Liver (tissue), 9 donors: Measurements from ENCODE around the gene MAPK8IP2. TPM values are rescaled to one million over a fixed set of nuclear protein-coding genes. Genes with fewer than 3 reads are reported as not detected.
A peak's percentile ranks its signal among the peaks of the same experiment; 100 is the strongest.

Experiments
- DNase-seq: peaks from one replicate; pipeline ENCODE4 v3.0.0-alpha.2; 2017; ENCODE audit warnings: low spot score
- H3K27ac ChIP-seq, 2 donors: one replicate each; pipeline ENCODE4 v1.7.0; 2013; ENCODE audit warnings: inconsistent platforms in 2 of 2, low read length in 2 of 2, control low read depth in 1 of 2, low read depth in 1 of 2, mild to moderate bottlenecking in 1 of 2
- H3K27me3 ChIP-seq, 4 donors: one replicate each; pipeline versions ENCODE4 v1.6.1 to v1.7.0; 2013; ENCODE audit warnings: low read length in 3 of 4, inconsistent platforms in 1 of 4, mild to moderate bottlenecking in 1 of 4, moderate library complexity in 1 of 4; ENCODE audit not compliant: control insufficient read depth in 4 of 4, insufficient read depth in 4 of 4
- H3K36me3 ChIP-seq, 4 donors: one replicate each; pipeline versions ENCODE4 v1.6.1 to v1.7.0; 2013; ENCODE audit warnings: low read length in 3 of 4, mild to moderate bottlenecking in 3 of 4, low read depth in 1 of 4, moderate library complexity in 1 of 4; ENCODE audit not compliant: control insufficient read depth in 4 of 4, insufficient read depth in 3 of 4
- H3K4me1 ChIP-seq, 4 donors: one replicate each; pipeline versions ENCODE4 v1.6.1 to v1.7.0; 2013; ENCODE audit warnings: low read length in 3 of 4, mild to moderate bottlenecking in 3 of 4, moderate library complexity in 1 of 4; ENCODE audit not compliant: control insufficient read depth in 4 of 4, insufficient read depth in 4 of 4
- H3K4me3 ChIP-seq, 3 donors: one replicate each; pipeline versions ENCODE4 v1.6.1 to v1.7.0; 2013; ENCODE audit warnings: low read length in 3 of 3, control low read depth in 1 of 3, low read depth in 1 of 3, mild to moderate bottlenecking in 1 of 3
- H3K9ac ChIP-seq, 2 donors: one replicate each; pipeline ENCODE4 v1.7.0; 2013; ENCODE audit warnings: low read length in 2 of 2, mild to moderate bottlenecking in 2 of 2, moderate library complexity in 2 of 2, control low read depth in 1 of 2, low read depth in 1 of 2
- H3K9me3 ChIP-seq, 4 donors: one replicate each; pipeline versions ENCODE4 v1.6.1 to v1.7.0; 2013; ENCODE audit warnings: low read length in 3 of 4; ENCODE audit not compliant: control insufficient read depth in 4 of 4
- EGR1 ChIP-seq, 2 donors: IDR thresholded peaks; 2 replicates each; pipeline ENCODE4 v1.6.1; 2016 to 2018; ENCODE audit warnings: antibody characterized with exemption in 2 of 2, low read depth in 2 of 2
- FOXA1 ChIP-seq: IDR thresholded peaks from 2 replicates; pipeline ENCODE4 v1.6.1; 2016; ENCODE audit warnings: antibody characterized with exemption
- GABPA ChIP-seq, 2 donors: IDR thresholded peaks in 1 of 2; conservative IDR thresholded peaks in 1 of 2; 2 replicates each; pipeline ENCODE4 v1.6.1; 2016; ENCODE audit warnings: antibody characterized with exemption in 2 of 2, mild to moderate bottlenecking in 1 of 2, moderate library complexity in 1 of 2
- HNF4A ChIP-seq, 2 donors: conservative IDR thresholded peaks; 2 replicates each; pipeline ENCODE4 v1.6.1; 2016; ENCODE audit warnings: antibody characterized with exemption in 2 of 2, mild to moderate bottlenecking in 2 of 2
- HNF4G ChIP-seq: IDR thresholded peaks from 2 replicates; pipeline ENCODE4 v1.6.1; 2016; ENCODE audit warnings: antibody characterized with exemption
- JUND ChIP-seq, 2 donors: IDR thresholded peaks; 2 replicates each; pipeline ENCODE4 v1.6.1; 2016; ENCODE audit warnings: antibody characterized with exemption in 2 of 2
- NR2F2 ChIP-seq: IDR thresholded peaks from 2 replicates; pipeline ENCODE4 v1.6.1; 2016; ENCODE audit warnings: antibody characterized with exemption
- RAD21 ChIP-seq, 2 donors: IDR thresholded peaks; 2 replicates each; pipeline ENCODE4 v1.6.1; 2016; ENCODE audit warnings: antibody characterized with exemption in 2 of 2, mild to moderate bottlenecking in 2 of 2
- RXRA ChIP-seq, 2 donors: IDR thresholded peaks; 2 replicates each; pipeline ENCODE4 v1.6.1; 2017 to 2018; ENCODE audit warnings: antibody characterized with exemption in 2 of 2, mild to moderate bottlenecking in 1 of 2
- SP1 ChIP-seq: IDR thresholded peaks from 2 replicates; pipeline ENCODE4 v1.6.1; 2018; ENCODE audit warnings: antibody characterized with exemption, mild to moderate bottlenecking
- TAF1 ChIP-seq: conservative IDR thresholded peaks from 2 replicates; pipeline ENCODE4 v1.6.1; 2016; ENCODE audit warnings: antibody characterized with exemption, mild to moderate bottlenecking
- YY1 ChIP-seq: IDR thresholded peaks from 2 replicates; pipeline ENCODE4 v1.6.1; 2016; ENCODE audit warnings: antibody characterized with exemption, mild to moderate bottlenecking
- WGBS: extraction: QIAGEN DNeasy Blood & Tissue Kit; methylation state at CpG from one replicate; pipeline ENCODE4 v1.1.7; 2013; 5-methylcytosine and 5-hydroxymethylcytosine counted together
- polyA plus RNA-seq, 2 donors: library from polyadenylated mRNA; stranded (reverse) in 1 of 2; unstranded in 1 of 2; fragments of 200-250 nt in 1 of 2; fragments of >200 nt in 1 of 2; fragmentation: Nextera tagmentation in 1 of 2; extraction: Ambion mirVana in 1 of 2; gene quantifications; one replicate each; pipeline versions ENCODE4 v1.2.1 to v1.2.3, GENCODE V29; 2013 to 2015
- total RNA-seq, 2 donors: library from RNA; depleted of rRNA; stranded (reverse); fragments of >200 nt; gene quantifications; one replicate each; pipeline ENCODE4 v1.2.3, GENCODE V29; 2014
- TF ChIP-seq, protein P1 (sequence below): IDR thresholded peaks from 2 replicates; pipeline ENCODE4 v1.6.1; 2016; ENCODE audit warnings: antibody characterized with exemption
- TF ChIP-seq, protein P2 (sequence below): IDR thresholded peaks from 2 replicates; pipeline ENCODE4 v1.6.1; 2016; ENCODE audit warnings: antibody characterized with exemption
- TF ChIP-seq, protein P3 (sequence below): IDR thresholded peaks from 2 replicates; pipeline ENCODE4 v1.6.1; 2016; ENCODE audit warnings: antibody characterized with exemption, mild to moderate bottlenecking
- TF ChIP-seq, protein P4 (sequence below): fragments of 150-350 bp; IDR thresholded peaks from 2 replicates; pipeline ENCODE4 v1.5.1; 2017; ENCODE audit warnings: improper control_type of control experiment, low read depth, low read length; ENCODE audit not compliant: missing input control
- TF ChIP-seq, protein P5 (sequence below): IDR thresholded peaks from 2 replicates; pipeline ENCODE4 v1.6.1; 2016; ENCODE audit warnings: antibody characterized with exemption
- donor health status: healthy.
- donor health status: healthy.
- donor health status: healthy.
- donor health status: healthy.
- donor health status: healthy.

MAPK8IP2 gene
- total and polyA plus RNA-seq, 4 donors, result 0.04 to 0.37 (median 0.13) TPM

DNA sequence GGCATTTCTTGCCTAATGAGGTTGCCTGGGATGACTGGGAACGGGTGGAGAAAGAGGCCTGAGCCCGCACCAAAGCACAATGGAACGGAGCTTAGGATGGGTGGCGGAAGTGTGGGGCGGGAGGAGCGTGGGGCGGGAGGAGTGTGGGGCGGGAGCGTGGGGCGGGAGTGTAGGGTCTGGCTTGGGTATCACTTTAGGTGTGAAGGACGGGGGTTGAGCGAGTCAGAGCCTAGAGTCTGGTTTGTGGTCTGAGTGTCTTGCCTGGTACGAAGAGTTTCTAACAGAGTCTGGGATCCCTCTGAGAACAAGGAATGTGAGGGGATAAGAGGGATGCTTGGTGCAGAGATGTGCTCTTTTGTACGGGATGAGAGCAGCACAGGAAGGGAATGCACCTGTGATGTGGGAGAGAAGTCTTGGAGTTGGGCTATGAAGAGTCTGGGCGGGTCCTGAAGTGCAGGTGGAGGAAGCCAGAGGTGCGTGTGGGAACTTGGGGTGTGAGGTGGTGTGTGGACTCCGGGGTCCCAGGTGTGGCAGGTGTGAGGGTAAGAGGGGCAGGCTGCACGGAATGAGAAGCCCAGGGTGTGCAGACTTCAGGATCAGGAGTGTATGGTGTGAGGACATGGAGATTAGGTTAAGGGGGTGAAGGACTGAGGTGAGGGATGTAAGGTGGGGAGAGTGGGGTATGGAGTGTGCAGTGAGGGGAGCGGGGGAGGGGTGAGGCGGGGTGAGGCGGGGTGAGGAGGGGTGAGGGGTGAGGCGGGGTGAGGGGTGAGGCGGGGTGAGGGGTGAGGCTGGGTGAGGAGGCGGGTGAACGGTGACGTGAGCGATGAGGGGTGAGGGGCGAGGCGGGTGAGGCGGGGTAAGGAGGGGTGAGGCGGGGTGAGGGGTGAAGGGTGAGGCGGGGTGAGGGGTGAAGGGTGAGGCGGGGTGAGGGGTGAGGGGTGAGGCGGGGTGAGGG is 38.9 kb upstream of the MAPK8IP2 start:
- no peaks in the 10 kb centered on the region for H3K36me3 ChIP-seq
- peaks cover 0 to 8% (median 4%) of the 10 kb centered on the region in 4 donors for H3K4me1 ChIP-seq
- H3K9me3 ChIP-seq, result no peaks in the 10 kb centered on the region
- TF ChIP-seq JUND (IDR thresholded peaks at IDR 0.05), result no peak
- no peak for TF ChIP-seq HNF4A (conservative IDR thresholded peaks at IDR 0.05)
- no peak for TF ChIP-seq TAF1
- no peak for TF ChIP-seq RAD21 (IDR thresholded peaks at IDR 0.05)
- TF ChIP-seq NR2F2, result no peak
- no peak overlapping the region for H3K27ac ChIP-seq
- WGBS, result 79% methylated on average over 29 of the region's 34 CpGs
- no peak overlapping the region for H3K9ac ChIP-seq
- H3K27me3 ChIP-seq, result no peaks in the 10 kb centered on the region
- no peak for DNase-seq
- no peak overlapping the region for H3K4me3 ChIP-seq

DNA sequence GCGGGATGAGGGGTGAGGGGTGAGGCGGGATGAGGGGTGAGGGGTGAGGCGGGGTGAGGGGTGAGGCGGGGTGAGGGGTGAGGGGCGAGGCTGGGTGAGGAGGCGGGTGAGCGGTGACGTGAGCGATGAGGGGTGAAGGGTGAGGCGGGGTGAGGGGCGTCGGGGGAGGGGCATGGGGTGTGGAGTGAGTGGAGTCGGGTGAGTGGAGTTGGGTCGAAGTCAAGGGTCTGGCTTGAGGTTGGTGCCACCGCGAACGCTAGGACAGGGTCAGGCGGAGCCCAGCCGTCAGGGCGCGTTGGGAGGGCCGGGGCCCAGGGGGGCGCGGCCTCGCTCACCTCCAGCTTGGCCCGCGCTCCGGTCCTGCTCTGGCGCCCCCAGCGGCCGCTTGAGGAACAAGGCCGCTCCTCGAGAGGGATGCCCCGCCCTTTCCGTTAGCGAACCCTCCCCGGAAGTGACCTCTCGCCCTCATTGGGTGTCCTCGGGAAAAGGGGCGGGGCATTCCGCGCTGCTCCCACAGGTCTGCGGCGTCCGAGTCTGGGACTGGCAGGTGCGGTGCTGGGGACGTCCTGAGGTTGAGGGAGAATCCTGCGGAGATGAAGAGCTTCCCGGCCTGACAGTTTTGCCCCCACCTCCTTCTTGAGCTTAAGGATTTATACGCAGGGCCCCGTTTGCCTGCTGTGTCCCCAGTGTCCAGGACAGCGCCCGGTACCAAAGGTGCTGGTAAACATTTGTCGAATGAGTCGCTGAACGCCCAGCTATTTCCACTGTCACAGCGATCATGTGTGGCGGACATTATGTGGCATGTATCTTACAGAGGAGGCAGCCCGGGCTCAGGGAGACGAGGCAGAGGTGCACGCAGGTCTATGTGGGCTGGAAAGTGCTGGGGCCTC is 37.8 kb upstream of the MAPK8IP2 start, which contains the start of gene SYCE3:
SYCE3 (minus strand) TSS at position 397 of the 890 bp plus-strand sequence. CDS start 6,514 bp downstream, outside the sequence.
- DNase-seq, result peak; percentile 98
- peak within 1 kb of the TSS; percentile 90 to 93 for H3K27ac ChIP-seq
- peak within 1 kb of the TSS; percentile 85 to 90 for H3K9ac ChIP-seq
- H3K4me1 ChIP-seq, result peaks cover 0 to 8% (median 4%) of the 10 kb centered on the region in 4 donors
- peak within 1 kb of the TSS; percentile 76 to 81 (median 77) for H3K4me3 ChIP-seq
- H3K9me3 ChIP-seq, result no peaks in the 10 kb centered on the region
- H3K27me3 ChIP-seq, result no peaks in the 10 kb centered on the region
- TF ChIP-seq, protein P1, sequence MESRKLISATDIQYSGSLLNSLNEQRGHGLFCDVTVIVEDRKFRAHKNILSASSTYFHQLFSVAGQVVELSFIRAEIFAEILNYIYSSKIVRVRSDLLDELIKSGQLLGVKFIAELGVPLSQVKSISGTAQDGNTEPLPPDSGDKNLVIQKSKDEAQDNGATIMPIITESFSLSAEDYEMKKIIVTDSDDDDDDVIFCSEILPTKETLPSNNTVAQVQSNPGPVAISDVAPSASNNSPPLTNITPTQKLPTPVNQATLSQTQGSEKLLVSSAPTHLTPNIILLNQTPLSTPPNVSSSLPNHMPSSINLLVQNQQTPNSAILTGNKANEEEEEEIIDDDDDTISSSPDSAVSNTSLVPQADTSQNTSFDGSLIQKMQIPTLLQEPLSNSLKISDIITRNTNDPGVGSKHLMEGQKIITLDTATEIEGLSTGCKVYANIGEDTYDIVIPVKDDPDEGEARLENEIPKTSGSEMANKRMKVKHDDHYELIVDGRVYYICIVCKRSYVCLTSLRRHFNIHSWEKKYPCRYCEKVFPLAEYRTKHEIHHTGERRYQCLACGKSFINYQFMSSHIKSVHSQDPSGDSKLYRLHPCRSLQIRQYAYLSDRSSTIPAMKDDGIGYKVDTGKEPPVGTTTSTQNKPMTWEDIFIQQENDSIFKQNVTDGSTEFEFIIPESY, result no peak
- TF ChIP-seq HNF4A (conservative IDR thresholded peaks at IDR 0.05) (peak; percentile 41 to 47), HNF4G (no peak), RXRA (IDR thresholded peaks at IDR 0.05) (peak; percentile 58 to 67), EGR1 (IDR thresholded peaks at IDR 0.05; ENCODE audit: low read depth in 2 of 2) (peak in 1 of 2 donors; percentile 51), RAD21 (IDR thresholded peaks at IDR 0.05) (peak; percentile 75 to 82), YY1 (peak; percentile 49), TAF1 (peak; percentile 85), NR2F2 (peak; percentile 90), SP1 (peak; percentile 80), GABPA (IDR thresholded peaks at IDR 0.05 in 1 of 2, conservative IDR thresholded peaks at IDR 0.05 in 1 of 2) (peak; percentile 66 to 92), FOXA1 (peak; percentile 40), JUND (IDR thresholded peaks at IDR 0.05) (no peak)
- TF ChIP-seq, protein P2, sequence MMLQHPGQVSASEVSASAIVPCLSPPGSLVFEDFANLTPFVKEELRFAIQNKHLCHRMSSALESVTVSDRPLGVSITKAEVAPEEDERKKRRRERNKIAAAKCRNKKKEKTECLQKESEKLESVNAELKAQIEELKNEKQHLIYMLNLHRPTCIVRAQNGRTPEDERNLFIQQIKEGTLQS, result no peak
- TF ChIP-seq, protein P3, sequence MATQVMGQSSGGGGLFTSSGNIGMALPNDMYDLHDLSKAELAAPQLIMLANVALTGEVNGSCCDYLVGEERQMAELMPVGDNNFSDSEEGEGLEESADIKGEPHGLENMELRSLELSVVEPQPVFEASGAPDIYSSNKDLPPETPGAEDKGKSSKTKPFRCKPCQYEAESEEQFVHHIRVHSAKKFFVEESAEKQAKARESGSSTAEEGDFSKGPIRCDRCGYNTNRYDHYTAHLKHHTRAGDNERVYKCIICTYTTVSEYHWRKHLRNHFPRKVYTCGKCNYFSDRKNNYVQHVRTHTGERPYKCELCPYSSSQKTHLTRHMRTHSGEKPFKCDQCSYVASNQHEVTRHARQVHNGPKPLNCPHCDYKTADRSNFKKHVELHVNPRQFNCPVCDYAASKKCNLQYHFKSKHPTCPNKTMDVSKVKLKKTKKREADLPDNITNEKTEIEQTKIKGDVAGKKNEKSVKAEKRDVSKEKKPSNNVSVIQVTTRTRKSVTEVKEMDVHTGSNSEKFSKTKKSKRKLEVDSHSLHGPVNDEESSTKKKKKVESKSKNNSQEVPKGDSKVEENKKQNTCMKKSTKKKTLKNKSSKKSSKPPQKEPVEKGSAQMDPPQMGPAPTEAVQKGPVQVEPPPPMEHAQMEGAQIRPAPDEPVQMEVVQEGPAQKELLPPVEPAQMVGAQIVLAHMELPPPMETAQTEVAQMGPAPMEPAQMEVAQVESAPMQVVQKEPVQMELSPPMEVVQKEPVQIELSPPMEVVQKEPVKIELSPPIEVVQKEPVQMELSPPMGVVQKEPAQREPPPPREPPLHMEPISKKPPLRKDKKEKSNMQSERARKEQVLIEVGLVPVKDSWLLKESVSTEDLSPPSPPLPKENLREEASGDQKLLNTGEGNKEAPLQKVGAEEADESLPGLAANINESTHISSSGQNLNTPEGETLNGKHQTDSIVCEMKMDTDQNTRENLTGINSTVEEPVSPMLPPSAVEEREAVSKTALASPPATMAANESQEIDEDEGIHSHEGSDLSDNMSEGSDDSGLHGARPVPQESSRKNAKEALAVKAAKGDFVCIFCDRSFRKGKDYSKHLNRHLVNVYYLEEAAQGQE, result peak; percentile 93
- TF ChIP-seq, protein P4, sequence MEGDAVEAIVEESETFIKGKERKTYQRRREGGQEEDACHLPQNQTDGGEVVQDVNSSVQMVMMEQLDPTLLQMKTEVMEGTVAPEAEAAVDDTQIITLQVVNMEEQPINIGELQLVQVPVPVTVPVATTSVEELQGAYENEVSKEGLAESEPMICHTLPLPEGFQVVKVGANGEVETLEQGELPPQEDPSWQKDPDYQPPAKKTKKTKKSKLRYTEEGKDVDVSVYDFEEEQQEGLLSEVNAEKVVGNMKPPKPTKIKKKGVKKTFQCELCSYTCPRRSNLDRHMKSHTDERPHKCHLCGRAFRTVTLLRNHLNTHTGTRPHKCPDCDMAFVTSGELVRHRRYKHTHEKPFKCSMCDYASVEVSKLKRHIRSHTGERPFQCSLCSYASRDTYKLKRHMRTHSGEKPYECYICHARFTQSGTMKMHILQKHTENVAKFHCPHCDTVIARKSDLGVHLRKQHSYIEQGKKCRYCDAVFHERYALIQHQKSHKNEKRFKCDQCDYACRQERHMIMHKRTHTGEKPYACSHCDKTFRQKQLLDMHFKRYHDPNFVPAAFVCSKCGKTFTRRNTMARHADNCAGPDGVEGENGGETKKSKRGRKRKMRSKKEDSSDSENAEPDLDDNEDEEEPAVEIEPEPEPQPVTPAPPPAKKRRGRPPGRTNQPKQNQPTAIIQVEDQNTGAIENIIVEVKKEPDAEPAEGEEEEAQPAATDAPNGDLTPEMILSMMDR, result peak; percentile 96
- TF ChIP-seq, protein P5, sequence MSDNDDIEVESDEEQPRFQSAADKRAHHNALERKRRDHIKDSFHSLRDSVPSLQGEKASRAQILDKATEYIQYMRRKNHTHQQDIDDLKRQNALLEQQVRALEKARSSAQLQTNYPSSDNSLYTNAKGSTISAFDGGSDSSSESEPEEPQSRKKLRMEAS, result no peak
- WGBS, result 3% methylated on average over 60 of the region's 61 CpGs
- no peaks in the 10 kb centered on the region for H3K36me3 ChIP-seq
